Measurements from ENCODE around the gene NAALAD2. TPM values are rescaled to one million over a fixed set of nuclear protein-coding genes. Genes with fewer than 3 reads are reported as not detected.
"Not testable (repeated sequence)": the region's sequence is repeated elsewhere in the genome, so short reads cannot be mapped to it uniquely, and the experiment has no call there.

The NAALAD2 gene
- total RNA-seq, 1 donor from 2014 or later: not detected

DNA sequence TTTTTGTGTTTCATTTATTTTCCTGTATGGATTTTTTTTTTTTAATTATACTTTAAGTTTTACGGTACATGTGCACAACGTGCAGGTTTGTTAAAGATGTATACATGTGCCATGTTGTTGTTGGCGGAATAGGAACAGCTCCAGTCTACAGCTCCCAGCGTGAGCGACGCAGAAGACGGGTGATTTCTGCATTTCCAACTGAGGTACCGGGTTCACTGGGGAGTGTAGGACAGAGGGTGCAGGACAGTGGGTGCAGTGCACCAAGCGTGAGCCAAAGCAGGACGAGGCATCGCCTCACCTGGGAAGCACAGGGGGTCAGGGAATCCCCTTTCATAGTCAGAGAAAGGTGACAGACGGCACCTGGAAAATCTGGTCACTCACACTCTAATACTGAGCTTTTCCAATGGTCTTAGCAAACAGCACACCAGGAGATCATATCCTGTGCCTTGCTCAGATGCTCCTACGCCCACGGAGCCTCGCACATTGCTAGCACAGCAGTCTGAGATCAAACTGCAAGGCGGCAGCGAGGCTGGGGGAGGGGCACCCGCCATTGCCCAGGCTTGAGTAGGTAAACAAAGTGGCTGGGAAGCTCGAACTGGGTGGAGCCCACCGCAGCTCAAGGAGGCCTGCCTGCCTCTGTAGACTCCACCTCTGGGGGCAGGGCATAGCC lies 105.6 kb downstream of the NAALAD2 start:
- H3K9me3 Mint-ChIP-seq; H3K4me1 Mint-ChIP-seq; H3K4me3 Mint-ChIP-seq; intact Hi-C loops (cut with micrococcal nuclease); H3K36me3 Mint-ChIP-seq (ENCODE audit: low read depth); H3K27ac Mint-ChIP-seq: not testable (repeated sequence)
- H3K27me3 Mint-ChIP-seq: peaks cover 19% of the 10 kb centered on the region
- DNase-seq: peak; percentile 64

DNA sequence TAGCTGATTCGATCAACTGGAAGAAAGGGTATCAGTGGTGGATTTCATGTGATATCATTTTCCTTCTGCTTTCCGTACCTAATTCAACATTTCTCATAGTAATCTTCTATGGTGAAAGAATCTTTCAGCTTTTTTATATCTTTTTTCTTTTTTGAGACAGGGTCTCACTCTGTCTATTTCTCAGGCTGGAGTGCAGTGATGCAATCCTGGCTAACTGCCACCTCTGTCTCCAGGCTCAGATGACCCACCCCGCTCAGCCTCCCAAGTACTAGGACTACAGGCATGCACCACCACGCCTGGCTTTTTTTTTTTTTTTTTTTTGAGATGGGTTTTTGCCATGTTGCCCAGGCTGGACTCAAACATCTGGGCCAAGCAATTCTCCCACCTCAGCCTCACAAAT lies 107.0 kb downstream of the NAALAD2 start:
- H3K4me3 Mint-ChIP-seq: no peak overlapping the region
- intact Hi-C loops (cut with micrococcal nuclease): no loop called here

More for the DNA sequence above, 107.0 kb downstream of the NAALAD2 start:
- DNase-seq: no peak
- H3K27me3 Mint-ChIP-seq: peaks cover 16% of the 10 kb centered on the region
- no peaks in the 10 kb centered on the region for H3K4me1 Mint-ChIP-seq
- no peaks in the 10 kb centered on the region for H3K9me3 Mint-ChIP-seq
- H3K27ac Mint-ChIP-seq: no peak overlapping the region
- H3K36me3 Mint-ChIP-seq (ENCODE audit: low read depth): no peaks in the 10 kb centered on the region

Other genes with a start within 250 kb of the NAALAD2 start
- gene TRIM49D1, start 212.4 kb upstream of the NAALAD2 start, total RNA-seq: not detected in 2 replicates
- not detected in 2 replicates for gene TRIM49D2, start 210.6 kb upstream of the NAALAD2 start, total RNA-seq
- gene TRIM64, start 168.6 kb upstream of the NAALAD2 start, total RNA-seq: not detected in 2 replicates
- gene TRIM49C, start 103.6 kb upstream of the NAALAD2 start, total RNA-seq: not detected in 2 replicates
- gene UBTFL1, start 48.7 kb upstream of the NAALAD2 start, total RNA-seq: not detected in 2 replicates
- gene CHORDC1, start 88.4 kb downstream of the NAALAD2 start, total RNA-seq: 142 and 149 TPM in 2 replicates